Kidney epithelial cell (primary cell): ENCODE data around the gene NKX1-2. TPM values are rescaled to one million over a fixed set of nuclear protein-coding genes. Genes with fewer than 3 reads are reported as not detected.

Source experiments
- DNase-seq: peaks from one replicate; pipeline ENCODE4 v3.0.0-alpha.2; 2010; ENCODE audit warnings: low read depth
- H3K27me3 ChIP-seq: 2 replicates; pipeline ENCODE4 v1.6.0; 2011; ENCODE audit warnings: low read length; ENCODE audit not compliant: control insufficient read depth, insufficient read depth
- H3K36me3 ChIP-seq: 2 replicates; pipeline ENCODE4 v1.5.1; 2011; ENCODE audit warnings: low read length; ENCODE audit not compliant: control insufficient read depth, insufficient read depth
- H3K4me3 ChIP-seq: 2 replicates; pipeline ENCODE4 v1.5.1; 2011; ENCODE audit warnings: low read depth, mild to moderate bottlenecking, control low read depth, low read length
- CTCF ChIP-seq: IDR thresholded peaks from 2 replicates; pipeline ENCODE4 v1.5.1; 2011; ENCODE audit warnings: mild to moderate bottlenecking, moderate library complexity, low read length, control low read depth, inconsistent platforms; ENCODE audit not compliant: insufficient read depth, poor library complexity, severe bottlenecking
- total RNA-seq: library from RNA; depleted of rRNA; stranded (reverse); fragments of >200 nt; gene quantifications from 2 replicates; pipeline ENCODE4 v1.2.3, GENCODE V29; 2015

NKX1-2 gene
- total RNA-seq, 1 donor from 2014 or later = not detected

- H3K4me3 ChIP-seq = no peak overlapping the region
- H3K27me3 ChIP-seq = no peaks in the 10 kb centered on the region
- TF ChIP-seq CTCF = no peak
- DNase-seq = no peak
- no peaks in the 10 kb centered on the region for H3K36me3 ChIP-seq
These were observed 17.3 kb upstream of the NKX1-2 start for GRCh38 chr10:124467165-124467564.

GRCh38 chr10:124465777-124466488 is 16.1 kb upstream of the NKX1-2 start:
- Histone ChIP-seq H3K4me3 (no peak overlapping the region), H3K36me3 (no peaks in the 10 kb centered on the region), H3K27me3 (no peaks in the 10 kb centered on the region)
- no peak for DNase-seq
- TF ChIP-seq CTCF = no peak

GRCh38 chr10:124465003-124465776 is 15.4 kb upstream of the NKX1-2 start:
- Histone ChIP-seq H3K27me3 (no peaks in the 10 kb centered on the region), H3K36me3 (no peaks in the 10 kb centered on the region), H3K4me3 (no peak overlapping the region)
- no peak for TF ChIP-seq CTCF
- no peak for DNase-seq

- H3K27me3 ChIP-seq = no peaks in the 10 kb centered on the region
- DNase-seq = no peak
- TF ChIP-seq CTCF = no peak
- H3K4me3 ChIP-seq = no peak overlapping the region
- no peaks in the 10 kb centered on the region for H3K36me3 ChIP-seq
These were observed 14.5 kb upstream of the NKX1-2 start for GRCh38 chr10:124464028-124464965.

- no peak for DNase-seq
- Histone ChIP-seq H3K27me3 (no peaks in the 10 kb centered on the region), H3K4me3 (peak overlapping the region; percentile 87), H3K36me3 (no peaks in the 10 kb centered on the region)
- TF ChIP-seq CTCF = no peak
These were observed 12.5 kb upstream of the NKX1-2 start for GRCh38 chr10:124462348-124462695.
